Measurements from ENCODE around the gene TRIO. TPM values are rescaled to one million over a fixed set of nuclear protein-coding genes. Genes with fewer than 3 reads are reported as not detected.

The TRIO gene
- total RNA-seq, 1 donor = 410 TPM

DNA sequence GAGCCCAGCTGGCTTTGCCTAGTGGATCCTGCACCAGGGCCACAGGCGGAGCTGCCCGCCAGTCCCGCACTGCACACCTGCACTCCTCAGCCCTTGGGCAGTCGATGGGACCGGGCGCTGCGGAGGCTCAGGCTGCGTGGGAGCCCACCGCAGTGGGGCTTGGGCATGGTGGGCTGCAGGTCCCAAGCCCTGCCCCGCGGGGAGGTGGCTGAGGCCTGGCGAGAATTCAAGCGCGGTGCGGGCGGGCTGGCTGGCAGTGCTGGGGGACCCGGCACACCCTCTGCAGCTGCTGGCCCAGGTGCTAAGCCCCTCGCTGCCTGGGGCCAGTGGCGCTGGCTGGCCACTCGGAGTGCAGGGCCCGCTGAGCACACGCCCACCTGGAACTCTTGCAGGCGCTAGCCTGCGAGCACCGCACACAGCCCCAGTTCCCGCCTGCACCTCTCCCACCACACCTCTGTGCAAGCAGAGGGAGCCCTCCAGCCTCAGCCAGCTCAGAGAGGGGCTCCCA, 312.7 kb downstream of the TRIO start:
- H3K4me3 ChIP-seq (ENCODE audit: low read depth, low read length) = no peak overlapping the region
- TF ChIP-seq, protein P1, sequence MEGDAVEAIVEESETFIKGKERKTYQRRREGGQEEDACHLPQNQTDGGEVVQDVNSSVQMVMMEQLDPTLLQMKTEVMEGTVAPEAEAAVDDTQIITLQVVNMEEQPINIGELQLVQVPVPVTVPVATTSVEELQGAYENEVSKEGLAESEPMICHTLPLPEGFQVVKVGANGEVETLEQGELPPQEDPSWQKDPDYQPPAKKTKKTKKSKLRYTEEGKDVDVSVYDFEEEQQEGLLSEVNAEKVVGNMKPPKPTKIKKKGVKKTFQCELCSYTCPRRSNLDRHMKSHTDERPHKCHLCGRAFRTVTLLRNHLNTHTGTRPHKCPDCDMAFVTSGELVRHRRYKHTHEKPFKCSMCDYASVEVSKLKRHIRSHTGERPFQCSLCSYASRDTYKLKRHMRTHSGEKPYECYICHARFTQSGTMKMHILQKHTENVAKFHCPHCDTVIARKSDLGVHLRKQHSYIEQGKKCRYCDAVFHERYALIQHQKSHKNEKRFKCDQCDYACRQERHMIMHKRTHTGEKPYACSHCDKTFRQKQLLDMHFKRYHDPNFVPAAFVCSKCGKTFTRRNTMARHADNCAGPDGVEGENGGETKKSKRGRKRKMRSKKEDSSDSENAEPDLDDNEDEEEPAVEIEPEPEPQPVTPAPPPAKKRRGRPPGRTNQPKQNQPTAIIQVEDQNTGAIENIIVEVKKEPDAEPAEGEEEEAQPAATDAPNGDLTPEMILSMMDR (IDR thresholded peaks at IDR 0.05; ENCODE audit: insufficient read depth, low read depth, low read length) = no peak
- no peak for DNase-seq (ENCODE audit: low read depth)

DNA sequence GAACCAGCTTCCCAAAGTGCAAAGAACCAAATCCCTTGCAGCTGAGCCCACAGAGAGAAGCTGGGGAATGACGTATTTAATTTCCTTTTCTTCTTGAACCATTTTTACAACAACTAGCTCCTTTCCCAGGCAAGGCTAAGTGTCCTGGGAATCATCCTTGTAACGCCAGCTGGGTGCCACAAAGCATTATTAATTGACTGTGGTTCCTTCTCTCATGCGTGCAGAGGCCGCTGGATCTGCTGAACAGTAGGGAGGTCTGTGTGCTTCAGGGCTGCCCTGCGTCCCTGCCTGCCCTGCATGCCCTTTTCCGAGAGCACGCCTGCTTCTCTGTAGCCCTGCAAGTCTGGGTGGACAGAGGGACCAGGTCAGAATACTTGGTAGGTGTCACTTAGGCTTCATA, 314.3 kb downstream of the TRIO start:
- no peak overlapping the region for H3K4me3 ChIP-seq (ENCODE audit: low read depth, low read length)
- TF ChIP-seq, protein P1 (IDR thresholded peaks at IDR 0.05; ENCODE audit: insufficient read depth, low read depth, low read length) = no peak
- DNase-seq (ENCODE audit: low read depth) = no peak

DNA sequence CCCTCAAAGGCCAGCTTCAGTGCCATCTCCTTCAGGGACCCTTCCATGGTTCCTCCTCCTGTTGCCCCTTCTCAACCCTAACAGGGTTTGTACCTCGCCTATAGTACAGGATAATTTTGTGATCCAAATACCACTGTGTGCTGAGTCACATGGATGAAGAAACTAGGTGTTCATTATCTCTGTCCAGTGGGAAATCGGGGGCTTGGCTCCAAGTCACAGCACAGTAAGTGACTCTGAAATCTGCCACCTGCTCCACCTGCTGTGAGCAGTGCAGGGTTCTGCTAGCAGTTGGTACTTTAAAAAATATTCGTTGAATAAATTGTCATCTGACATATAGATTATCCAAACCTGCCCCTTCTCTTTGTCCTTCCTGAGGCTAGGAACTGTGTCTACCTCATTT, 315.3 kb downstream of the TRIO start:
- no peak for DNase-seq (ENCODE audit: low read depth)
- TF ChIP-seq, protein P1 (IDR thresholded peaks at IDR 0.05; ENCODE audit: insufficient read depth, low read depth, low read length) = no peak
- H3K4me3 ChIP-seq (ENCODE audit: low read depth, low read length) = no peak overlapping the region

DNA sequence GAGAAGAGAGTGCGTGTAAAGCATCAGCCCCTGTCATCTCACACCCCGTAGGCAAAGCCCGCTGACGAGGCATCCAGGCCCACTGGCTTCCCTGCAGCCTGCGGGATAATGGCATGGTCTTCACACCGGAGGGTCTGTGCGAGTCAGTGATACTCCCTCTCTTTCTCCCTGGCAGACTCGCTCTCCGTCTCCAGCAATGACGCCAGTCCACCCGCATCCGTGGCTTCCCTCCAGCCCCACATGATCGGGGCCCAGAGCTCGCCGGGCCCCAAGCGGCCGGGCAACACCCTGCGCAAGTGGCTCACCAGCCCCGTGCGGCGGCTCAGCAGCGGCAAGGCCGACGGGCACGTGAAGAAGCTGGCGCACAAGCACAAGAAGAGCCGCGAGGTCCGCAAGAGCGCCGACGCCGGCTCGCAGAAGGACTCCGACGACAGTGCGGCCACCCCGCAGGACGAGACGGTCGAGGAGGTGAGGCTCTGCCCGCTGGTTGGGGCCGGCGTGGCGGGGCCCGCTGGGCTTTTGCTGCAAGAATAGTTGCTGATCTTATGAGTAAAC, 317.8 kb downstream of the TRIO start:
- TF ChIP-seq, protein P1 (IDR thresholded peaks at IDR 0.05; ENCODE audit: insufficient read depth, low read depth, low read length) = no peak
- H3K4me3 ChIP-seq (ENCODE audit: low read depth, low read length) = no peak overlapping the region
- DNase-seq (ENCODE audit: low read depth) = no peak

DNA sequence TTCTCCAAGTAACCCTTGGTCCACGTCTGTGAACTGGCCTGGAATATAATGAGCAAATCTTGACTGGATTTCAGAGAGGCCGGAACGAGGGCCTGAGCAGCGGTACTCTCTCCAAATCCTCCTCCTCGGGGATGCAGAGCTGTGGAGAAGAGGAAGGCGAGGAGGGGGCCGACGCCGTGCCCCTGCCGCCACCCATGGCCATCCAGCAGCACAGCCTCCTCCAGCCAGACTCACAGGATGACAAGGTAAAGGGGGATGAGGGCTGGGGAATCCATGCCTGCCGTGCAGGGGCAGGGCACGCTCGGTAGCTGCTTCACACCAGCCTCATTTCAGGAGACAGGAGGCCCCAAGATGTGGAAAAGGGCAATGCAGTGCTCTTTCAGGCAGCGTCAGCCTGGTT, 319.5 kb downstream of the TRIO start:
- TF ChIP-seq, protein P1 (IDR thresholded peaks at IDR 0.05; ENCODE audit: insufficient read depth, low read depth, low read length) = no peak
- H3K4me3 ChIP-seq (ENCODE audit: low read depth, low read length) = no peak overlapping the region
- DNase-seq (ENCODE audit: low read depth) = no peak

DNA sequence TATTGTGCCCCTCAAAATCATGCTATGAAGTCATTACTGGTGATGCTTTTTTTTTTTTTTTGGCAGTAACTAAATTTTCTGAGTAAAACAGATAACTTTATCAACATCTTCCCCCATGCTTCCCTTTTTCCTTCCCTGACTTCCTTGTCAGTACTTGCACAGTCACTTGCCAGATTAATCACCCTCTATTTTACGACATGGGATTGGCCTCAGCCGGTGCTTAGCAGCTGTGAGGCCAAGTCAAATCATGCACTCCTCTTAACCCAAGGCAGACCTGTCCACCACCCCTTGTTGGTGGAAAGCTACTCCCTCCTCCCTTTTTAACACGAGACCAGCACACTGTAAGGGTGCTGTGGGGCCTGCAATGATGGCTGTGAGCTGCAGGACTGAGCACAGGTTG, 320.5 kb downstream of the TRIO start:
- TF ChIP-seq, protein P1 (IDR thresholded peaks at IDR 0.05; ENCODE audit: insufficient read depth, low read depth, low read length) = no peak
- no peak overlapping the region for H3K4me3 ChIP-seq (ENCODE audit: low read depth, low read length)
- DNase-seq (ENCODE audit: low read depth) = peak; percentile 93

DNA sequence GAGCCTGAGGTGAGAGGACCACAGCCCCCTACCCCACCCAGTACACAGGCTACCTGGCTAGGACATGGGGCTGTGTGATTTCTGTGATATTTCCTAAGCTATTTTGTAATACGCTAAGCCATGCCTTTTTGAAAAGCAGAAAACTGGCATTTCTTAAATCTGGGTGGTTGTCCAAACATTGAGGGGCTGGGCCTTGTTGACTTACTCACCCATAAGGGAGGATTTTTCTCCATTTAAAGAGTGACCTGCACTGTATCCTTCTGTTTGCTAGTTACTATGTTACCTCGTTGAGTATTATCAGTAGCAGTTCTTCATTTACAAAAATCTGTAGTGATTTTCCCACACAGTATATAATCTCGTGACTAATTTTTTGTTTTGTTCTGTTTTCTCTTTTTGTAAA, 321.0 kb downstream of the TRIO start:
- DNase-seq (ENCODE audit: low read depth) = peak; percentile 36
- TF ChIP-seq, protein P1 (IDR thresholded peaks at IDR 0.05; ENCODE audit: insufficient read depth, low read depth, low read length) = no peak
- no peak overlapping the region for H3K4me3 ChIP-seq (ENCODE audit: low read depth, low read length)
